Colonic mucosa (tissue), 4 donors: ENCODE data around the gene CISTR. TPM values are rescaled to one million over a fixed set of nuclear protein-coding genes. Genes with fewer than 3 reads are reported as not detected.

ENCODE experiments used
- DNase-seq: peaks from one replicate; pipeline ENCODE4 v3.0.0-alpha.2; 2020
- H3K27ac ChIP-seq: fragments of 200-600 bp; one replicate; pipeline ENCODE4 v1.8.0; 2021
- H3K27me3 ChIP-seq: fragments of 200-600 bp; one replicate; pipeline ENCODE4 v1.8.0; 2021
- H3K36me3 ChIP-seq: fragments of 200-600 bp; one replicate; pipeline ENCODE4 v1.8.0; 2021
- H3K4me1 ChIP-seq: fragments of 200-600 bp; one replicate; pipeline ENCODE4 v1.8.0; 2021; ENCODE audit warnings: mild to moderate bottlenecking
- H3K4me3 ChIP-seq: fragments of 200-600 bp; one replicate; pipeline ENCODE4 v1.8.0; 2021
- H3K9ac ChIP-seq, 2 donors: one replicate each; pipeline ENCODE4 v1.7.0; 2013; ENCODE audit warnings: control low read depth in 2 of 2, low read depth in 2 of 2, low read length in 2 of 2
- H3K9me3 ChIP-seq: fragments of 200-600 bp; one replicate; pipeline ENCODE4 v1.8.0; 2021
- CTCF ChIP-seq: fragments of 200-600 bp; IDR thresholded peaks from one replicate; pipeline ENCODE4 v1.8.0; 2022; ENCODE audit warnings: antibody characterized with exemption, mild to moderate bottlenecking
- intact Hi-C: fragments of 100-400 bp; cut with DNase I; formaldehyde crosslinking; loops from one replicate; pipeline ENCODE4 v1.14.1; 2022
- total RNA-seq, 2 donors: library from RNA; stranded (reverse); fragmentation: NEBNext Ultra II Directional in 1 of 2; extraction: Animal tissue kit (Norgen Biotek cat#: 25700) in 1 of 2; gene quantifications; one replicate each; pipeline ENCODE4 v1.2.1, GENCODE V29; 2021
- donor health status: healthy.
- donor health status: DM: no; HTN: no; CAD: no.
- donor health status: DM: no; HTN: no; CAD: no.

The CISTR gene
- total RNA-seq, 2 donors from 2014 or later = not detected

- no peak for TF ChIP-seq CTCF
Observed at GRCh38 chr12:53737093-53737808, 14.5 kb downstream of the CISTR start.

GRCh38 chr12:53736592-53736991, 15.2 kb downstream of the CISTR start:
- Histone ChIP-seq H3K27ac (no peak overlapping the region), H3K9ac (no peak overlapping the region), H3K4me3 (no peak overlapping the region), H3K9me3 (no peaks in the 10 kb centered on the region), H3K36me3 (no peaks in the 10 kb centered on the region), H3K27me3 (peaks cover 28% of the 10 kb centered on the region), H3K4me1 (peaks cover 4% of the 10 kb centered on the region)
- DNase-seq = no peak
- intact Hi-C loops = no loop called here
- TF ChIP-seq CTCF = no peak

More at GRCh38 chr12:53737093-53737808, 14.5 kb downstream of the CISTR start:
- Histone ChIP-seq H3K36me3 (no peaks in the 10 kb centered on the region), H3K4me1 (peaks cover 4% of the 10 kb centered on the region), H3K4me3 (no peak overlapping the region), H3K27me3 (peaks cover 28% of the 10 kb centered on the region), H3K9me3 (no peaks in the 10 kb centered on the region), H3K27ac (no peak overlapping the region), H3K9ac (no peak overlapping the region)
- intact Hi-C loops = no loop called here
- DNase-seq = no peak

GRCh38 chr12:53735556-53735955, 16.2 kb downstream of the CISTR start:
- H3K9me3 ChIP-seq = no peaks in the 10 kb centered on the region
- intact Hi-C loops = no loop called here
- no peak overlapping the region for H3K4me3 ChIP-seq
- no peak for DNase-seq
- peaks cover 4% of the 10 kb centered on the region for H3K4me1 ChIP-seq
- no peaks in the 10 kb centered on the region for H3K36me3 ChIP-seq
- peaks cover 28% of the 10 kb centered on the region for H3K27me3 ChIP-seq
- H3K9ac ChIP-seq = no peak overlapping the region
- no peak for TF ChIP-seq CTCF
- H3K27ac ChIP-seq = no peak overlapping the region

- peaks cover 4% of the 10 kb centered on the region for H3K4me1 ChIP-seq
- intact Hi-C loops = no loop called here
- H3K9me3 ChIP-seq = no peaks in the 10 kb centered on the region
- DNase-seq = no peak
- H3K27ac ChIP-seq = no peak overlapping the region
- H3K4me3 ChIP-seq = no peak overlapping the region
- H3K27me3 ChIP-seq = peaks cover 19% of the 10 kb centered on the region
- TF ChIP-seq CTCF = no peak
- H3K36me3 ChIP-seq = no peaks in the 10 kb centered on the region
- no peak overlapping the region for H3K9ac ChIP-seq
Observed at GRCh38 chr12:53734425-53734824, 17.4 kb downstream of the CISTR start.

GRCh38 chr12:53733807-53734200, 18.0 kb downstream of the CISTR start:
- no peak for DNase-seq
- TF ChIP-seq CTCF = no peak
- H3K27me3 ChIP-seq = peaks cover 13% of the 10 kb centered on the region
- H3K9ac ChIP-seq = no peak overlapping the region
- H3K9me3 ChIP-seq = no peaks in the 10 kb centered on the region
- intact Hi-C loops = no loop called here
- no peak overlapping the region for H3K27ac ChIP-seq
- H3K4me1 ChIP-seq = peaks cover 4% of the 10 kb centered on the region
- no peak overlapping the region for H3K4me3 ChIP-seq
- no peaks in the 10 kb centered on the region for H3K36me3 ChIP-seq
